Fibroblast of the aortic adventitia (primary cell): ENCODE data around the gene IGSF11. TPM values are rescaled to one million over a fixed set of nuclear protein-coding genes. Genes with fewer than 3 reads are reported as not detected.

Experiments used
- DNase-seq: peaks from one replicate; pipeline ENCODE4 v3.0.0-alpha.2; 2010; ENCODE audit warnings: low read depth
- H3K4me3 ChIP-seq: 2 replicates; pipeline ENCODE4 v1.5.1; 2011; ENCODE audit warnings: low read depth, mild to moderate bottlenecking, control low read depth, low read length, moderate library complexity
- total RNA-seq: library from RNA; depleted of rRNA; stranded (reverse); fragments of >200 nt; gene quantifications from 2 replicates; pipeline ENCODE4 v1.2.3, GENCODE V29; 2012; ENCODE audit warnings: low replicate concordance
- TF ChIP-seq, protein P1 (sequence below): IDR thresholded peaks from 2 replicates; pipeline ENCODE4 v1.5.1; 2011; ENCODE audit warnings: mild to moderate bottlenecking, low read length, control low read depth, inconsistent platforms; ENCODE audit not compliant: insufficient read depth

The IGSF11 gene
- total RNA-seq, 1 donor, result not detected

DNA sequence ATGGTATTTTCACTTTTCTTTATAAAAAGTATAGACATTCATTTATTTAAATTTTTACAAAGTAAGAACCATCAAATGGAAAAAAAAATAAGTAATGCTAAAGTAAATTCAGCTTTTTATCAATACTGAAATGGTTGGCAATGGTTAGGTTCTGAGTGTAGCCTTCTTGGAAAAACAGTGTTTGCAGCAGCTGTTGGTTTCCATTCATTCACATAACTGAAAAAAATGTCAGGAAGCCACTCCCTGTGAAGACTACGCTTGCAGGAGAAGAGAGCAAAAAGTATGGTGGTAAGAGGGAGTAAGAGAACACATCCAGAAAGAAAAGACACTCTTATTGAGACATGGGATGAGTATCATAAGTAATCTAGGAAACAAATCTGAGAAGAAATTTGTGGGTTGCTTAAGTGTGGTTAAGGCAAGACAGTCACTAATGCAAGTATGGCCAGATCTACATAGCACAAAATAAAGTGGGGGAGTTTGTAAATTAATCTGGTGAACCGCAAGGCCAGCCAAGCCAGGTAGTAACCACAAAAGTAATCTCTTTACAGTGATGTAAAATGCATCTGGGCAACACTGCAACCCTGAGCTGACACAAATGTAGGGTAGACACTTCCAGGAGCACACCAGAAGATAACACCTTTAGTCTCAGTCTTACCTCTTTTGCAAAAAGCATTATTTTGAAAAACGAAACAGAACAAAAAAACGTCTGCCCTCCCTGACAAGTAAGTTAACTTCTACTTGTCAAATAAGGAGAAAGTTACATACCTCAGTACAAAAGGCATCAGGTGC, 133.7 kb downstream of the IGSF11 start:
- DNase-seq, result no peak
- TF ChIP-seq, protein P1, sequence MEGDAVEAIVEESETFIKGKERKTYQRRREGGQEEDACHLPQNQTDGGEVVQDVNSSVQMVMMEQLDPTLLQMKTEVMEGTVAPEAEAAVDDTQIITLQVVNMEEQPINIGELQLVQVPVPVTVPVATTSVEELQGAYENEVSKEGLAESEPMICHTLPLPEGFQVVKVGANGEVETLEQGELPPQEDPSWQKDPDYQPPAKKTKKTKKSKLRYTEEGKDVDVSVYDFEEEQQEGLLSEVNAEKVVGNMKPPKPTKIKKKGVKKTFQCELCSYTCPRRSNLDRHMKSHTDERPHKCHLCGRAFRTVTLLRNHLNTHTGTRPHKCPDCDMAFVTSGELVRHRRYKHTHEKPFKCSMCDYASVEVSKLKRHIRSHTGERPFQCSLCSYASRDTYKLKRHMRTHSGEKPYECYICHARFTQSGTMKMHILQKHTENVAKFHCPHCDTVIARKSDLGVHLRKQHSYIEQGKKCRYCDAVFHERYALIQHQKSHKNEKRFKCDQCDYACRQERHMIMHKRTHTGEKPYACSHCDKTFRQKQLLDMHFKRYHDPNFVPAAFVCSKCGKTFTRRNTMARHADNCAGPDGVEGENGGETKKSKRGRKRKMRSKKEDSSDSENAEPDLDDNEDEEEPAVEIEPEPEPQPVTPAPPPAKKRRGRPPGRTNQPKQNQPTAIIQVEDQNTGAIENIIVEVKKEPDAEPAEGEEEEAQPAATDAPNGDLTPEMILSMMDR, result no peak
- H3K4me3 ChIP-seq, result no peak overlapping the region

DNA sequence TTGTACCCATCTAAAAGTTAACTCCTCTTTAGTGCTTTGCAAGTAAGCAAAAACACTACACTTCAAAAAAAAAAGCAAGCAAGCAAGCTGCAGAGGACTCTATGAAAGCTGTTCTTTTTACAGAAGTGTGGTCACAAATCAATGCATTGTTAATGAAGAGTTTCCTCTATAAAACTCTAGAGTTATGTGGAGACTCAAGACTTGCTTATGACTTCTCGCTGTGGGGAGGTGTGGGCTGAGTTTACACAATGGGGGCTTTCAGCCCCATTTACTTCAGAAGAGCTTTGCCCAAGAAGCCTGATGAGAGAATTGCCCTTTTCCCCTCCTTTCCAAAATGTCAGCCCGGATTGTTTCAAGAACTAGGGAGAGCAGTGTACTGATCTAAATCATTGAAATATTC, 144.4 kb downstream of the IGSF11 start:
- TF ChIP-seq, protein P1, result no peak
- DNase-seq, result no peak
- H3K4me3 ChIP-seq, result no peak overlapping the region

DNA sequence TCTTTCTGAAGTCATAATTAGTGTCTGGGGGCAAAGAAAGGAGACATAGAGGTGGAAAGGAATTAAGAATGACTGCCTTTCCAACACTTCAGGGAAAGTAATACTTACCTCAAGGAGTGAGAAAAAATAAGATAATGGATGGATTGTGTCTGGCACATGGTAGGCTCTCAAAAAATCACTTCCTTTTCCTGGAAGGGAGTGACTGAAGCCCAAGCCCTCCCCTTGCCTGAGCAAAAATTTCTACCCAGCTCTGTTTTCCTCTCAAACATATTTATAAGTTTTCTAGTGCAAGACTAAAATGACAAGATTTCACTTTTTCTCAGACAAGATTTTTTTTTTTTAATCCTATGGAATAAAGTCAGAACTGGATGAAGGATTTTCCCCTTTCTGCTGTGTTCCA, 145.0 kb downstream of the IGSF11 start:
- no peak for DNase-seq
- TF ChIP-seq, protein P1, result no peak
- H3K4me3 ChIP-seq, result no peak overlapping the region

DNA sequence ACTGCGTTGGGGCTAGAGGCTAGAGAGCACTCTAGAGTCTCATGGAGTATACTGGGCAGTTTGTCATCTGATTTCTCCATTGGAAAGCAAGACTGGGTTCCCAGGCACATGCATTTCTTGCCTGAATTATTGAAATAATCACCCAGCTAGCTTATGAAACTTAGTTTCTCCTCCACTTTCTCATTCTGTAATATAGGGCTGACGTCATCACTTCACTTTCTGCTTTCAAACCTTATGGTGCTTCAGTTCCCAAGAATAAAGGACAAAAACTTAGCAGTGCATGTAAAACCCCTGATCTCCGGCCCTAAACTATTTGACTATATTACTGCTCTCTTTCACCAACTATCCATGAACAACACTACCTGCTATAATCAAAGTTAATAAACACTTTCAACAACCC, 147.9 kb downstream of the IGSF11 start:
- no peak for DNase-seq
- H3K4me3 ChIP-seq, result no peak overlapping the region
- TF ChIP-seq, protein P1, result no peak

DNA sequence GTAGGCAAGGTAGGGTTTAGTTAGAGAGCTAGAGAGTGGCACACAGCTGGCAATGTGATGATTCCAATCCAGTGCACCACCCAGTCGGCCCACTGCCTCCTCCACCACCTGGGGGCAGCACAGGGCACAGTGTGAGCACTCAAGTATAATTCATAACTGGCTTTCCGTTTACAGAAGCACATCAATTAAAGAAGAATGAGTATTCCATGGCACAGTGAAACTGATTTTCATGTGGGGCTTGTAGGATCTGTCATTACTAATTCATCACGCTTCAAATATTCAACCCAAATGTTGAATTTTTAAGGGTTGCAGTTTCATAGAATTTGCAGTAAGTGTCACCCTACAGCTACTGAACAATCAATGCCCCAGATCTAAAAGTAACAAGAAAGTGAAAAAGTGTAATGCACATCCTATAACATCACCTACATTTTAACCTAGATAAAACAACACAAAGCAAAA, 149.9 kb downstream of the IGSF11 start:
- TF ChIP-seq, protein P1, result peak; percentile 88
- DNase-seq, result peak; percentile 39
- H3K4me3 ChIP-seq, result no peak overlapping the region

DNA sequence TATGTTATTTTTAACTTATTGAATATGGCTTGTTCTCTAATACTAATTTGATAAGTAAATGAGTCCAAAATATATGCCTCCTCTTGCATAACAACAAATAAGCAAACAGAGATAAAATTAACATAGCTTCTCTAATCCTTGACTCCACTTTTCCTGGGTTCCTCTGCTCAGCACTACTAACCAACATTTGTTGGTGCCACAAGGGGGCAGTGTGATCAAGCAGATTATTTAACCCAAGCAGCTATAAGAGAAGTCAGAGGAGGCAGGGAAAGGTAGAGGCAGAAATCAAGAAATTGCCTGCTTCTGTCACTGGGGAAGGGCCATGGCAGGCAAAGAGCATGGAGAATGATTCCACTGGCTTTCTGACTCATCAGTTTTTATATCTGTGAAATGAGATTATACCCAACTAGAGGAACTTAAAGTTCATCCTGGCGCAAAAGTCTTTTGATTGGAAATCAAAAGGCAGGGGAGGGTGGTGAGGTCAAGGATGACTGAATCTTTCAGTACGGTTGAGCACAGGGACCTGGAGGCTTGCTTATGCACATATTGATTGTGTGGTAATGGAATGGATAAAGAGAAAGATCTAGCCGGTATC, 152.2 kb downstream of the IGSF11 start:
- peak; percentile 74 for DNase-seq

More for the DNA sequence above, 152.2 kb downstream of the IGSF11 start:
- TF ChIP-seq, protein P1, result peak; percentile 78
- H3K4me3 ChIP-seq, result no peak overlapping the region
